GM21390 (cell line): ENCODE measurements around the gene CHD6.

Experiments used
- ATAC-seq: cut with Tn5 transposase; IDR thresholded peaks from one replicate; pipeline ENCODE4 v1.9.1; 2021; ENCODE audit not compliant: unreplicated experiment

Gene CHD6

DNA sequence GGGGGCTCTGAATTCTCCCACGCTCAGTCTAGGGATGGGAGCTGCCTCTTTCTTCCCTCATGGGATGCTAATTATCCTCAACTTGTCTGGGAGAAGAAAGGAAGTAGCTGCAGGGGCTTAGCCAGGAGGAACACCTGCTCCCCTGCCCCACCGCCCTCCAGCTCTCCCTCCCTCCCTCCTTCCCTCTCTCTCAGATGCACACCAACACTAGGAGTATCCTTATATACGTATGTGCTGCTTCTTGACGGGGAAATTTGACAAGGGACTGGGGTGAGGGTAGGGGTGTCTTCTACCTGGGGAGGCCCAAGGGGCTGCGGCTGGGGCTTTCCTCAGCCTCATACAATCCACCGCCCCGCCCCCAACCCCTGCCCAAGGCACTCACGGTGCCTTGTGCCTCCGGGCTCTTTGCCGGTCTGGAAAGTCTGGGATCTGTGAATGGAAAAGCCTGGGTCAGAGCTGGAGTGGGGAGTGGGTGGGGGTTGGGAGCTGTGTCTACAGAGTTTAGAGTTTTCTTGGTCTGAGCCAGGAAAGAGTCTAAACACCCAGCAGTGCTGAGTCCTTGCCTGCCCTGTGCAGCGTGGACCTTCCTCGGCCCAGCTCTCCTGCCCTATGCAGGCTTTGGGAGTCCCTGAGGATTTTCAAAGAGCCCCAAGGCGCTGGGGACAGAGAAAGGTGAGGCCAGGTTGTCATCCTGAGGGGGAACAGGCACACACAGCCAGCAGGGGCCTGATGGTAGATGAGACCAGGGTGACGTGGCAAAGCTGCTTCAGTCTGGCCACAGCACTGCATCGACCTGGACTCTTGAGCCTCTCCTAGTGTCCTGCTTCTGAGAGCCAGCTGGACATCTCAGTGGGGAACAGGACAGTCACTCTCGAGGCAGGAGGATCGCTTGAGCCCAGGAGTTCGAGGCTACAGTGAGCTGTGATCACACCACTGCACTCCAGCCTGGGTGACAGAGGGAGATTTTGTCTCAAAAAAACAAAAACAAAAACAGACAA is 222.2 kb downstream of the CHD6 start:
- ATAC-seq, result no peak

DNA sequence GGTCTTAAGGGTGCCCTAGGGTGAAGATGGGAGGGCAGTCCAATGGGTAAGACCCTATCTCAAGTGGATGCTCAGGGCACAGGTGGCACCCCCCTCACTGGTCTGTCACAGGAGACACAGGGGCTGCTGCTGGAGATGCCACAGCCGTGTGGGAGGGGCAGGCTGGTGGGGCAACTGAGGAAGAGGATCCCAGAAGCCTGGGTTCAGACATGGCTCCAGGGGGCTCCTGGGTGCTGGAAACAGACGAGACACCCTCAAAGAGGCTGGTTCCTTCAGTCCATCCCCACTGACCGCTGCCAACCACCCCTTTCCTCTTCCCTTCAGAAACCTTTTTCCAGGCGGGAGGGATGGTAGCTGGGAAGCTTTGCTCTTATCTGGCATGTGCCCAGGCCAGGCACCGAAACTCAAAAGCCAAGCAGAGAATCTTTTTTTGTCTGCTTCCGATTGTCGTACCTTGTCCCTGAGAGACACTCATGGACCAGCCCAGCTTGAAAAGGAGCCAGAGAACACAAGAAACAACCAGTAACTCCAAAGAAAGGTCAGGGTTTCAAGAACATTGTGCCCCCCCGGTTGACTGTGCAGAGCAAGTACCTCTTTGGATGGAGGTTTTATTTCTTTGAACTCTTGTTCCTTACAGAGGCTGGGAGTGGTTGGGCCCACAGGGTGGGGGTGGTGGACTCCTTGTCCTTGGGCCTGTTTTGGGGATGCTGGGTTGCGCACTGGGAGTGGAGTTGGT is 223.1 kb downstream of the CHD6 start:
- ATAC-seq, result no peak

DNA sequence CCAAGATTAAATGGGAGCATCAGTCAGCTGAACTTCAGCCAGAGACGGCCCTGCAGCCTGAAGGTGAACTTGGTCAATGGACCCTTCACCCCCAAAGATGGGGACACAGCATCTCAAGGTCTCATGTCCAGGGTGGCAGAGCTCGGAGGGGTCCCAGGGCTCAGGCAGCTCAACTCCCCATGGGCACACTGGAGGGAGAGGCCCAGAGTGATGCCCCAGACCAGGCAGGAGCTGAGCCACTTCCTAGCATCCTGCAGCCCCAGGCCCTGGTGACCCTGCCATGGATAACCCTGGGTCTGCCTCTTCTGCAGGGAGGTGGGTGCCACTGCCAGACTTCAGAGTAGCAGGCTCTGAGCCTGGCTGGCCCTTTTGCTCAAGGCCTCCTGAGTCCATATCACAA is 224.1 kb downstream of the CHD6 start:
- no peak for ATAC-seq

DNA sequence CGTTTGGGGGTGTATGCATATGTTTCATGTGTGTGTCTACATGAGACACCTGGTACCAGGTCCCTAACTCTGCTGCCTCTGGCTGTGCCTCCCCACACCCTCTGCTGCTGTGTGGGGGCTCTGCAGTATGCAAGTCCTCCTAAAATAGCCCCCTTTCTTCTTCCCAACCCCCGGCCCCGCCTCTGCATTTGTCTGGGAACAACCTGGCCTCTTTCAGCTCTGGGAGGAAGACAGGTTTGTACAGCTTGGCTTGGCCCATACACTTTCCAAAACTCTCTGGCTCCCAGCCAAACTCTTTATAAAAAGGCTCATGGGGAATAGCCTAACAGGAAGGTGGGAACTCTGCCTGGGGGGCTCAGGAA is 224.5 kb downstream of the CHD6 start:
- ATAC-seq, result no peak

DNA sequence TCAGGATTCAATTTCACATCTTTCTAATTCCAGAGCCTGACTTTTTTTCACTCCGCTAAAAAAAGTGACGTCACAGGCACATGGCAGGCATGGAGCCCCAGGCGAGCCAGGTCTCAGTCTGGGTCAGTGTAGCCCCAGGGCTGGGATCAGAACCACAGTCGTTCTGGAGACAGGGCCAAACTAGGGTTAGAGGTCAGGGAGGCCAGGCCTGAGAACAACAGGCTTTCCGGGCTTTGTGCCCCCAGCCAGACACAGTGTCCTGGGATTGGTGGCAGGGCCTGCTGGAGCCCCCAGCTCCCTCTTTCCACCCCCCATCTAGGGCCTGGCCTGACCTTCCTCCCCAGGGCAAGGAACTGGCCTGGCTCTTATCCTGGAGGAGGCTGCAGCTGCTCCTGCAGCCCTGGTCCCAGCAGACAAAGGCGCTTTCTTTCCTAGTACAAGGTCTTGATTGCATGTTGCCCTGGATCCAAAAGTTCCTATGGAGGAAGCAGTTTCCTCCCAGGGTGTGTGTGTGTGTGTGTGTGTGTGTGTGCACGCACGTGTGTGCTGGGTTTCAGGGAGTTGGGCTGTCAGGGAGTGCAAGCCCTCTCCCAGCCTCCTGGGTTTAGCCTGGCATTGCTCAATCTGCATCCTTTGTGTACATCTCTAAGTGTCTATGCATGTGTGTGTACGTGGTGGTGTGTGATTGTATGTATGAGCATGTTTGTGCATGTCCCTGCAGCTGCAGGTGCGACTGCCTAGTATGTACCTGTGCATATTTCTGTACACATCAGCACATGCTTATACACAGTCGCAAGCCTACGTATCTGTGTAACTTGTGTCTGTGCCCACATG is 225.1 kb downstream of the CHD6 start:
- no peak for ATAC-seq

DNA sequence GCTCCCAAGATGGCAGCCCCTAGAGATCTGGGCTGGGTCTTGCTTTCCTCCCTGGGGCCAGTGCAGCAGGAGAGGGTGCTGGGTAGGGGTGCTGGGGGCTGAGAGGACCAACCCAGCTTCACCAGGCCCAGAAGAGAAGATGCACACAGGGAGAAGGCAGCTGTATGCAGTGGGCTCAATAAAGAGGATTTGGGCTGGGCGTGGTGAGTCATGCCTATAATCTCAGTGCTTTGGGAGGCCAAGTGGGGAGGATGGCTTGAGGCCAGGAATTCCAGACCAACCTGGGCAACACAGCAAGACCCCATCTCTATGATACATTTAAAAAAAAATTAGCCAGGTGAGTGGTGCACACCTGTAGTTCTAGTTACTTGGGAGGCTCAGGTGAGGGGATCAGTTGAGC is 225.9 kb downstream of the CHD6 start:
- ATAC-seq, result no peak

DNA sequence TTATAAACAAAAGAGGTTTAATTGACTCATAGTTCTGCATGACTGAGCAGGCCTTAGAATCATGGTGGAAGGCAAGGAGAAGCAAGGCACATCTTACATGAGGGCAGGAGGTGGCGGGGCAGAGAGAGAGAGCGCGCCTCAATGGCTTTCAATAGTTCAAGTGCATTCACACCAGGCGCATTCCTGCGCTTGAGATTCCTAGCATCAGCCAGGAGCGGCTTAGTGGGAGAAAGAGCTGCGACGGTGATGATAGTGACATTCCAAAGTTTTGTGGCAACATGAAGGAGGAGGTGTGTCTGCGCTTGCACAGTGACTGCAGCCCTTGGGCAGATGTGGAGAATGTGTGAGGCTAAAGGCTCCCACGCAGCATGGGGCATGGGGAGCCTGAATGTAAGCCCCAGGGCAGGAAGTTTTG is 226.6 kb downstream of the CHD6 start:
- no peak for ATAC-seq

DNA sequence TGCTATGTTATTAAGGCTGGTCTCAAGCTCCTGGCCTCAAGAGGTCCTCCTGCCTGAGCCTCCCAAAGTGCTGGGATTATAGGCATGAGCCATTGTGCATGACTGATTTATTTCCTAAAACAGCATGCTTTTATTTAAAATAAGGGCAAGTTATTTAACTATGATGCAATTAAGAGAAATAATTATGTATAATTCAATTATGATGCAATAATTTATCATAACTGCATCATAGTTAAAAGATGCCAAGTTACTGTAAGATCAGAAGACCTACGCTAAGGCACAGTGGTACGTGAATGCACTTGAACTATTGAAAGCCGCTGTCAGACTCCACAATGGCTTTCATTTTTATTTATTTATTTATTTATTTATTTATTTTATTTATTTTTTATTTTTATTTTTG is 227.3 kb downstream of the CHD6 start:
- no peak for ATAC-seq

DNA sequence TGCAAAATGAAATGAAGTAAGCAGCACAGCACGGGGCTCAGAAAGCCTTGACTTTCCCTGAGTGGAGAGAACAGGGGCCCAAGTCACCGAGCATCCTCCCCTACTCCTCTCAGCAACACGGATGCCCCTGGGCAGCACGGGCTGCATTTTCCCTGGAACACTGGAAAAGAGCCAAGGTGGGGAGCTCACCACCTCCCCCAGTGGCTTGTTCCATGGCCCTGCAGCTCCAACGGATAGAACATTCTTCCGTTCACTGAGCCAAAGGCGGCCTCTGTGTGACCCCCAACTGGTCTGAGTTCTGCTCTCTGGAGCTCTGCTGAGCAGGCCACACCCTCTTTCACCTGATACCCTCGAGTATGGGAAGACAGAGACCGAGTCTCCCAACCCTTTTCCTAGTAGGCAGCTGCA is 230.7 kb downstream of the CHD6 start:
- no peak for ATAC-seq

DNA sequence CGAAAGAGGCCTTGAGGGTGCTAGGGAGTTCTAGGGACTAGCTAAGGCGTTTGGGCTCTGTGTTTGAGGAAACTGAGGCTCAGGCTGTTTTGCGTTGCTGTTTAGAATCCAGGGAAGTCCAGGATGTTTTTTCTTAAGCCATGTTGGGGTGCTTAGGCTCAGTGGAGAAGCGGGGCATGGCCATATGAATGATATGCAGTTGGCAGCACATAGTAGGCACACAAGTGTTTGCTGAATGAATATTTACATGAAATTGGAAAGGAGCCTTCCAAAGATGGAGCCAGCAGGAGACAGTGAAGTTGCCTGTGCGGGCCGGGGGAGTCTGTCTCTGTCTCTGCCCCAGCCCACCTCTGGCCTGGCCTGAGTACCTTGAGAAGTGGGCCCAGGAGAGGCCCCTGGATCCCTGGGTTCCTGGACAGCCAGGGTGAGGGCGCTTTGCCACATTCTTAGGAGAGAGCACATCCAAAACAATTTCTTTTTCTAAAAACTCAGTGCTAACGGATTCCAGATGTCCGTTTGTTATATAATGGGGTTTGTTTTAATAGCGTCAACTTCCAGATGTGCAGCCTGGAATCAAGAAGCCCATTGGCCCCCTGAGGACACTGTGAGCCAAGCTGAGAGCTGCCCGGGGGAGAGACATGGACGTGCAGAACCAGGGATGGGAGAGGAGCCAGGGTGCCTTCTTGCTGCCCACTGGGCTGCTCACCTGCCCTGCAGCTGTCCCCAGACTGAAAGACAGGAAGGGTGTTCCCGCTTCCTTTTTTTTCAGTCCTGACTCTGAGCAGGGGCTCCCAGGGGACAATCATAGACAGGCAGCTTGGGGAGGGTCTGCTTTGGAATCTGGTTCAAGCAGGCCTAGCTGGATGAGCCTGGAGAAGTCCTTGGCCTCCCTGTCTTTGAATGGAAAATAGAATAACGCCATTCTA is 231.4 kb downstream of the CHD6 start:
- no peak for ATAC-seq

DNA sequence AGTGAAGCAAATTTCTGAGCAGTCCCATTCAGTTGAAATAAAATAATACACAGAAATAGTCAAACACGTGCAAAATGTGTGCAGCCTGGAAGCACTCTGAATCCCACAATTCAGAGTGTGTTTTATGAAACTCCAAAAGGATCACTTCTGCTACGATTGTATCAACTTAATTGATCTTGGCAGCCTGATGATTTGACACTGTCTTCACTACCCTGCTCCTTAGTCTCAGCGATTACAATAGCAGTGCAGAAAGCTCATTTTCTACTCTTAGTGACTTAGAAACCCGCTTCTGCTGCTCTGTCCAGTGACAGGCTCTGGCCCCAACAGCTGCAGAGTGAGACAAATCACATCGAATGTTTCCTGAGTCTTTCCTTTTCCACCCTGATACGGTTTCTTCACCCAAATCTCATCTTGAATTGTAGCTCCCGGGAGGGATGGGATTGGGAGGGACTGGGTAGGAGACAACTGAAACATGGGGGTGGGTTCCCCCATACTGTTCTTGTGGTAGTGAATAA is 235.3 kb downstream of the CHD6 start:
- ATAC-seq, result no peak

DNA sequence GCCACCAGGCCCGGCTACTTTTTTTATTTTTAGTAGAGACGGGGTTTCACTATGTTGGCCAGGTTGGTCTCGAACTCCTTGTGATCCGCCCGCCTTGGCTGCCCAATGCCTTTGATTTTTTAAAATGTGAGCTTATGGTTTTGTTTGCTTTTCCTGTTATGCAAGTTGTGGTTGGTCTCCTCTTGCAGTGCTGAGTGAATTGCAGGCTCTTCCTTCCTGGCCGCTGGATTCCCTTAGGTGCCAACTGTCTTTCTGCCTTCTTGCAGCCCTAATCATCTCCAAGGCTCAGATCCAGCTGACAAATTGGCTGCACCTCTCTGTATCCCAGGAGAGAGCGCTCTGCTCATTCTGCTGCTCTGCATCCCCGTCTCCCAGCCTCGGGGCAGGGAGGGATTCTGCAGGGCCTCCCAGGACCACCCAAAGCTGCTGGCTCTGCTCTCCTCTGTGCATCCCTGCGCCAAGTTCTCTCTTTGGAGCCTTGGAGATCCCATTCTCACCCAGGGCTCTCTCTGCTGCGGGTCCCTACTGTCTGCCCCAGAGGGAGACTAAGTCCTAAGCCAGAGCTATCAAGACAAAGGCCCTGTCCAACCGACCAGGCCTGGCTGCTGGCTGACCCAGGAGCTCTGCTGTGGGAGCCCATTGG is 237.5 kb downstream of the CHD6 start:
- no peak for ATAC-seq

DNA sequence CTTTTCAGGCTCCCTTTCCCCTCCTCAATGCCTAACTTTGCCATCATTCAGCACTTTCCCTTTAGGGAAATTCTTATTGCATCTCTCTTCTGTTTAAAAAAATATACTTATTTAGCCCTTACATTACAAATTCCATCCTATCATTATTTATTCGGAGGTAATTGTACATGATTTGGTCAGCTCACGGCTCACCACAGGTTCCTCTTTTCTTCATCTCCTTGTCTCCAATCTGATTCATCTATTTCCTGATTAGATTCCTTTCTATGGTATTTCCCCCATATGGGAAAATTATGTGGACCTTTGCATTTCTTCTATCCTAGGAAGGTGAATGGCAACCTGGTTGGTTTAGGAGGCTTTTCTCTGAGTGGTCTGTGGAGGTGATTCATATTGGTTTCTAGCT is 238.6 kb downstream of the CHD6 start:
- ATAC-seq, result no peak

DNA sequence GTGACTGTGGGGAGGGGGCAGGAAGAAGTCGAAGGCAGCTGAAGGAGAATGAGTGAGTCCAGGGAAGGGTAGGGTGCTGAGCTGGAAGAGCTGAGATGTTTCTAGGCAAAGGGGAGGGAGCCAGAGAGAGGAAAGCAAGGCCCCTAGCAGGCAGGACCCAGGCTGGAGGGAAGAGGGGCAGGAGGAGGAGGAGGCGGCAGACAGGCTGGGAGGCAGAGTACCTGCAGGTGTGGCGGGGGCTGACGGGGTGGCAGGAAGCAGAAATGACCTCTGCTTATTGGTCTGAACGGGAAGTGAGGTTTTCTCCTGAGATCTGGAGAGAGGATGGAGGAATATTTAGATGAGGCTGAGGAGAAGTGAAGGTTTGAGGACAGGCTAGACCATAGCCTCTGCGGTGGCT is 240.9 kb downstream of the CHD6 start:
- no peak for ATAC-seq

DNA sequence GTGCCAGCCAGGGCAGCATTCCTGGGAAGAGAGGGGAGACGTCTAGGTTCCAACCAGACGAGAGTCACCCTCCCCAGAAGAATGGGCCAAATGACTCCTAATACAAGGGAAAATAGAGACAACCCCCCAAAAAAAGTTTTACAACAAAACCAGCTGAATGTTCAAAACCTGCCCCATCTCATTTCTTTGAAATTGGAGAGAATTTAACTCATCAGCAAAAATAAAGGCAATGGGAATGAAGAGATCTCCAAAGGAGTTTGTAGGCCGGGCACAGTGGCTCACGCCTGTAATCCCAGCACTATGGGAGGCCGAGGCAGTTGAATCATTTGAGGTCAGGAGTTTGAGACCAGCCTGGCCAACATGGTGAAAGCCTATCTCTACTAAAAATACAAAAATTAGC is 241.8 kb downstream of the CHD6 start:
- ATAC-seq, result no peak

DNA sequence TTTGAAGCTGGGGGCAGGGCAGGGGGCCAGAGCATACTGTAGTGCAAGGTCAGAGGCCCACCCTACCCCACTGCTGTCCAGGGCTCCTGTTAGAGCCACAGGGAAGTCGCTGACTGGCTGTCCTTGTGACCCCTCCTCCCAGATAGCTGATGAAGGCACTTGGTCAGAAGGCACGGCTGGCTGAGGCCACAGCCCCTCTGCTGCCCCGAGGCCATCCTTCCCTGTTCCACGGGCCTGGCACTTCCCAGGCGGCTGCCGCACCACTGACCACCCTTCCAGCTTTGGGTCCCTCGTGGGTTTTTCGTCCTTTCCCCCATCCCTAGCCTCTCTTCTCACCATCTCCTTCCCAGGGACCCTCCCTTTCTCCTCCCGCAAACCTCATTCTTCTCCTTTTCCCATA is 242.3 kb downstream of the CHD6 start:
- no peak for ATAC-seq

DNA sequence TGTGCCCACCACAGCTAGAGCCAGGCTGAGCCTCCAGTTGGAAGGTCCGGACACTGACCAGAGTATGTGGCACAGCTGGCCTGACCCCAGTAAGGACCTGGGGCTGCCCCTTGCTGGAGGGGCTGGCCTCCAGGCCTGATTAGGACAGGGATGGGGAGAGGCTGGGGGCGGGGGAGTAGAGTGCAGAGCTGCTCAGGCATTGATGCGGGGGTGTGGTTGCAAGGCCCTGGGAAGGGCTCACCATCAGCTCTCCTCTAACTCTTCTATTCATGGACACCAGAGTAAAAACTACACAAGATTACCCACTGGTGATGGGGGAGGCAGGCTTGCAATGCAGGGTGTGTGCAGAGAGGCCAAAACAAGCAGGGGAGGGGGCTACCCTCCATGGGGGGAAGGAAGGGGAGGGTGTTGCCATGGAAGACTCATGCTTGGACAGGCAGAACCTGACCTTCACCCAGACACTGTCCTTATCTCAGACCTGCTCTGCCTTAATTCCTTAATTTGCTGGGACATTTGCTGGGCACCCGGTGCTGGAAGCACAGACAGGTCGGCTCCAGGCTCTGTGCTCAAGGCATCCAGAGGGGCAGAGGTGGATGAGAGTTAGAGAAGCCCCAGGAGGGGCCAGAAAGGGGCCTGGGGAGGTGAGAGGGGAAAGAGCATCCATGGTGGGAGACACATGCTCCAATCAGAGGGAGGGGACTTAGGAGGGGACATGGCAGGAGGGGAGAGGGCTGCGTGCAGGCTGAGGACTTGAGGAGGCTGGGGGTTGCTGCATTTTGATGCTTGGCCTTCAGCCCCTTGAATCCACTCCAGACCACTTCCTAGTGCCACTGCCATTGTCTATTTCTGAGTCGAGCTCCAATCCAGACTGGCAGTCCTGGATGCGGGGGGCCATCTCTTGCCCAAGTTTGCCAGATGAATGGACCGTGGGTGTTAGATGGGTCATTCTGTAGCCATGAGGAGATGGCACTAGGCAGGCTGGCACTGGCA is 244.0 kb downstream of the CHD6 start:
- no peak for ATAC-seq

DNA sequence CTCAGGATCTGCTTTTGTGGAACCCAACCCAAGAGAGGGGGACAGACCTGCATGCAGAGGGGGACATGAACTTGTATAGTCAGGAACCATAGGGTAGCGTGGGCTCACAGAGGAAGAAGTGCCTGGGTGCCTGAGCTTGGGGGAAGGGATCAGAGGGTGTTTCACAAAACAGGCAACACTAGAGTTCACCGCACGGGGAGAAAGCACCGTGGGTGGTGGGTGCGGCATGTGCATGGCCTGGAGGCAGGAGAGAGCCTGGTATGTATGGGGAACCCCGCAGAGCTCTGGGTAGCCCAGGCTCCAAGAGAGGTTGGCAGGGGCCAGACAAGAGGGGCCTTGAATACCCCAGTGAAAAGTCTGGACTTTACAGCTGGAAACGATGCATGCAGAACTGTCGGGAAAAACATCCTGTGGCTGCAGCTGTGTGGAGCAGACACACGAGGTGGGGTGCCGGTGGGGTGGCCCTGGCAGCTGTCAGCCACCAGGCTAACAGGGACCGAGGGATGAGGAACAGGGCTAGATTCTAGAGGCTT is 244.9 kb downstream of the CHD6 start:
- ATAC-seq, result no peak
